Type B pancreatic cell (in vitro differentiated cells): ENCODE results near the gene WASL. TPM values are rescaled to one million over a fixed set of nuclear protein-coding genes. Genes with fewer than 3 reads are reported as not detected.
"Not testable (repeated sequence)": the region's sequence is repeated elsewhere in the genome, so short reads cannot be mapped to it uniquely, and the experiment has no call there.

Experiments
- DNase-seq: peaks from one replicate; pipeline ENCODE4 v3.0.0; 2021; ENCODE audit warnings: mixed read lengths; ENCODE audit not compliant: unreplicated experiment; ENCODE audit errors: extremely low spot score
- H3K27ac Mint-ChIP-seq: 2 replicates; pipeline ENCODE4 v1.8.0; 2021; ENCODE audit warnings: mild to moderate bottlenecking, mixed read lengths
- H3K27me3 Mint-ChIP-seq: 2 replicates; pipeline ENCODE4 v1.8.0; 2021; ENCODE audit warnings: mixed read lengths
- H3K36me3 Mint-ChIP-seq: 2 replicates; pipeline ENCODE4 v1.8.0; 2021; ENCODE audit warnings: mixed read lengths
- H3K4me1 Mint-ChIP-seq: one replicate; pipeline ENCODE4 v1.8.0; 2021; ENCODE audit warnings: mixed read lengths; ENCODE audit not compliant: unreplicated experiment
- H3K4me3 Mint-ChIP-seq: 2 replicates; pipeline ENCODE4 v1.8.0; 2021; ENCODE audit warnings: mild to moderate bottlenecking, mixed read lengths
- H3K9me3 Mint-ChIP-seq: 2 replicates; pipeline ENCODE4 v1.8.0; 2021; ENCODE audit warnings: mixed read lengths
- CTCF ChIP-seq: fragments of 200-600 bp; sonication (generic); conservative IDR thresholded peaks from 2 replicates; pipeline ENCODE4 v1.5.0; 2021; ENCODE audit warnings: antibody characterized with exemption, mild to moderate bottlenecking
- total RNA-seq: library from RNA; stranded (reverse); gene quantifications from 2 replicates; pipeline ENCODE4 v1.2.1, GENCODE V29; 2021; ENCODE audit warnings: low replicate concordance

The WASL gene
- total RNA-seq, 1 donor from 2014 or later: 34.4 TPM

- H3K36me3 Mint-ChIP-seq: no peaks in the 10 kb centered on the region
- H3K9me3 Mint-ChIP-seq: no peaks in the 10 kb centered on the region
- DNase-seq: no peak
- no peaks in the 10 kb centered on the region for H3K27me3 Mint-ChIP-seq
- TF ChIP-seq CTCF: no peak
- no peaks in the 10 kb centered on the region for H3K4me1 Mint-ChIP-seq
- H3K27ac Mint-ChIP-seq: no peak overlapping the region
- H3K4me3 Mint-ChIP-seq: no peak overlapping the region
Observed at GRCh38 chr7:123787220-123788007, 38.6 kb upstream of the WASL start.

GRCh38 chr7:123784263-123784662 lies 35.5 kb upstream of the WASL start:
- no peak overlapping the region for H3K27ac Mint-ChIP-seq

GRCh38 chr7:123783820-123784219 lies 35.0 kb upstream of the WASL start:
- H3K27ac Mint-ChIP-seq: no peak overlapping the region
- no peaks in the 10 kb centered on the region for H3K36me3 Mint-ChIP-seq
- H3K4me3 Mint-ChIP-seq: no peak overlapping the region
- H3K27me3 Mint-ChIP-seq: no peaks in the 10 kb centered on the region
- H3K4me1 Mint-ChIP-seq: no peaks in the 10 kb centered on the region
- no peak for TF ChIP-seq CTCF
- no peaks in the 10 kb centered on the region for H3K9me3 Mint-ChIP-seq
- DNase-seq: no peak

More at GRCh38 chr7:123784263-123784662, 35.5 kb upstream of the WASL start:
- Mint-ChIP-seq H3K4me3 (no peak overlapping the region), H3K36me3 (no peaks in the 10 kb centered on the region), H3K27me3 (no peaks in the 10 kb centered on the region), H3K9me3 (no peaks in the 10 kb centered on the region), H3K4me1 (no peaks in the 10 kb centered on the region)
- no peak for DNase-seq
- no peak for TF ChIP-seq CTCF

- Mint-ChIP-seq H3K27me3 (no peaks in the 10 kb centered on the region), H3K27ac (no peak overlapping the region), H3K4me1 (no peaks in the 10 kb centered on the region), H3K9me3 (no peaks in the 10 kb centered on the region), H3K36me3 (no peaks in the 10 kb centered on the region), H3K4me3 (no peak overlapping the region)
- no peak for TF ChIP-seq CTCF
- DNase-seq: no peak
Observed at GRCh38 chr7:123782071-123782798, 33.4 kb upstream of the WASL start.

- not testable (repeated sequence) for H3K4me1 Mint-ChIP-seq, H3K27me3 Mint-ChIP-seq, H3K4me3 Mint-ChIP-seq, H3K36me3 Mint-ChIP-seq, DNase-seq, H3K9me3 Mint-ChIP-seq
- H3K27ac Mint-ChIP-seq: peak overlapping the region; percentile 34
Observed at GRCh38 chr7:123780472-123780871, 31.7 kb upstream of the WASL start.

- Mint-ChIP-seq H3K4me1 (no peaks in the 10 kb centered on the region), H3K9me3 (no peaks in the 10 kb centered on the region), H3K4me3 (no peak overlapping the region), H3K36me3 (no peaks in the 10 kb centered on the region), H3K27ac (no peak overlapping the region), H3K27me3 (no peaks in the 10 kb centered on the region)
- no peak for TF ChIP-seq CTCF
- no peak for DNase-seq
Observed at GRCh38 chr7:123774496-123774895, 25.7 kb upstream of the WASL start.
